ENCODE measurements around the gene CEP170. TPM values are rescaled to one million over a fixed set of nuclear protein-coding genes. Genes with fewer than 3 reads are reported as not detected.

The CEP170 gene
- total RNA-seq, 1 experiment from 2014 or later: 101 TPM

- in situ Hi-C loops (cut with HindIII; ENCODE audit: low pct_unique_long_range_greater_than_20kb, low sequenced_read_pairs): no loop called here
Observed at GRCh38 chr1:243270097-243270864, 15.2 kb upstream of the CEP170 start.

GRCh38 chr1:243269461-243269801 lies 14.3 kb upstream of the CEP170 start:
- no peak for DNase-seq (ENCODE audit: low read depth, low spot score)
- in situ Hi-C loops (cut with HindIII; ENCODE audit: low pct_unique_long_range_greater_than_20kb, low sequenced_read_pairs): no loop called here

More at GRCh38 chr1:243270097-243270864, 15.2 kb upstream of the CEP170 start:
- no peak for DNase-seq (ENCODE audit: low read depth, low spot score)

GRCh38 chr1:243268751-243269460 lies 13.8 kb upstream of the CEP170 start:
- DNase-seq (ENCODE audit: low read depth, low spot score): no peak
- in situ Hi-C loops (cut with HindIII; ENCODE audit: low pct_unique_long_range_greater_than_20kb, low sequenced_read_pairs): no loop called here

GRCh38 chr1:243267914-243268653 lies 13.0 kb upstream of the CEP170 start:
- in situ Hi-C loops (cut with HindIII; ENCODE audit: low pct_unique_long_range_greater_than_20kb, low sequenced_read_pairs): no loop called here
- DNase-seq (ENCODE audit: low read depth, low spot score): no peak

- in situ Hi-C loops (cut with HindIII; ENCODE audit: low pct_unique_long_range_greater_than_20kb, low sequenced_read_pairs): no loop called here
- no peak for DNase-seq (ENCODE audit: low read depth, low spot score)
Observed at GRCh38 chr1:243267471-243267880, 12.4 kb upstream of the CEP170 start.

- DNase-seq (ENCODE audit: low read depth, low spot score): no peak
- in situ Hi-C loops (cut with HindIII; ENCODE audit: low pct_unique_long_range_greater_than_20kb, low sequenced_read_pairs): no loop called here
Observed at GRCh38 chr1:243266231-243266630, 11.2 kb upstream of the CEP170 start.

GRCh38 chr1:243264717-243265116 lies 9.6 kb upstream of the CEP170 start:
- DNase-seq (ENCODE audit: low read depth, low spot score): no peak
- in situ Hi-C loops (cut with HindIII; ENCODE audit: low pct_unique_long_range_greater_than_20kb, low sequenced_read_pairs): no loop called here

- in situ Hi-C loops (cut with HindIII; ENCODE audit: low pct_unique_long_range_greater_than_20kb, low sequenced_read_pairs): no loop called here
- no peak for DNase-seq (ENCODE audit: low read depth, low spot score)
Observed at GRCh38 chr1:243261390-243261789, 6.3 kb upstream of the CEP170 start.

- in situ Hi-C loops (cut with HindIII; ENCODE audit: low pct_unique_long_range_greater_than_20kb, low sequenced_read_pairs): no loop called here
- DNase-seq (ENCODE audit: low read depth, low spot score): no peak
Observed at GRCh38 chr1:243260221-243260880, 5.3 kb upstream of the CEP170 start.

- DNase-seq (ENCODE audit: low read depth, low spot score): no peak
- in situ Hi-C loops (cut with HindIII; ENCODE audit: low pct_unique_long_range_greater_than_20kb, low sequenced_read_pairs): no loop called here
Observed at GRCh38 chr1:243258731-243259130, 3.6 kb upstream of the CEP170 start.

- DNase-seq (ENCODE audit: low read depth, low spot score): no peak
- in situ Hi-C loops (cut with HindIII; ENCODE audit: low pct_unique_long_range_greater_than_20kb, low sequenced_read_pairs): no loop called here
Observed at GRCh38 chr1:243257189-243257588, 2.1 kb upstream of the CEP170 start.

GRCh38 chr1:243256590-243256989 lies 1.5 kb upstream of the CEP170 start:
- in situ Hi-C loops (cut with HindIII; ENCODE audit: low pct_unique_long_range_greater_than_20kb, low sequenced_read_pairs): no loop called here
- no peak for DNase-seq (ENCODE audit: low read depth, low spot score)

GRCh38 chr1:243255791-243256512 lies 871 bp upstream of the CEP170 start, which contains the start of gene SDCCAG8:
SDCCAG8 (plus strand) TSS chr1:243256041; CDS start chr1:243256174, 133 bp downstream.
- in situ Hi-C loops (cut with HindIII; ENCODE audit: low pct_unique_long_range_greater_than_20kb, low sequenced_read_pairs): no loop called here
- DNase-seq (ENCODE audit: low read depth, low spot score): peak; percentile 100

- in situ Hi-C loops (cut with HindIII; ENCODE audit: low pct_unique_long_range_greater_than_20kb, low sequenced_read_pairs): no loop called here
- DNase-seq (ENCODE audit: low read depth, low spot score): peak; percentile 47
Observed at GRCh38 chr1:243254233-243254926, 701 bp downstream of the CEP170 start.

- DNase-seq (ENCODE audit: low read depth, low spot score): peak; percentile 41
- in situ Hi-C loops (cut with HindIII; ENCODE audit: low pct_unique_long_range_greater_than_20kb, low sequenced_read_pairs): no loop called here
Observed at GRCh38 chr1:243253926-243254232, 1.2 kb downstream of the CEP170 start.

- in situ Hi-C loops (cut with HindIII; ENCODE audit: low pct_unique_long_range_greater_than_20kb, low sequenced_read_pairs): no loop called here
- DNase-seq (ENCODE audit: low read depth, low spot score): peak; percentile 6
Observed at GRCh38 chr1:243253211-243253925, 1.7 kb downstream of the CEP170 start.

Data from SK-MEL-5 (cell line).